ENCODE results near the gene HSP90AA1.

GRCh38 chr14:102033241-102033640, 53.6 kb downstream of the HSP90AA1 start:
- TF ChIP-seq CTCF (conservative IDR thresholded peaks at IDR 0.05) (no peak), EZH2 (IDR thresholded peaks at IDR 0.05; ENCODE audit: low read depth) (no peak)
